Central memory CD8-positive, alpha-beta T cell (primary cell): ENCODE measurements around the gene AGXT.

Experiments
- ATAC-seq: fragments of 150-1000 bp; cut with Tn5 transposase; replicated peaks from 2 replicates; pipeline ENCODE4 v1.10.0; 2022; ENCODE audit warnings: mild to moderate bottlenecking, moderate FRiP score, moderate number of reproducible peaks; ENCODE audit not compliant: poor library complexity, severe bottlenecking; ENCODE audit errors: extremely low read depth
- DNase-seq, 2 donors: peaks; one replicate each; pipeline ENCODE4 v3.0.0; 2021; ENCODE audit warnings: low spot score in 2 of 2
- H3K27ac Mint-ChIP-seq: one replicate; pipeline ENCODE4 v1.8.0; 2022; ENCODE audit warnings: low read depth, mild to moderate bottlenecking, moderate library complexity, mixed read lengths
- H3K27me3 Mint-ChIP-seq: one replicate; pipeline ENCODE4 v1.8.0; 2022; ENCODE audit warnings: mixed read lengths
- H3K36me3 Mint-ChIP-seq: one replicate; pipeline ENCODE4 v1.8.0; 2022; ENCODE audit warnings: mild to moderate bottlenecking, moderate library complexity, mixed read lengths; ENCODE audit not compliant: insufficient read depth
- H3K4me1 Mint-ChIP-seq: one replicate; pipeline ENCODE4 v1.8.0; 2022; ENCODE audit warnings: mixed read lengths
- H3K4me3 Mint-ChIP-seq: one replicate; pipeline ENCODE4 v1.8.0; 2022; ENCODE audit warnings: mild to moderate bottlenecking, moderate library complexity, mixed read lengths
- H3K9me3 Mint-ChIP-seq: one replicate; pipeline ENCODE4 v1.8.0; 2022; ENCODE audit warnings: mixed read lengths

Gene AGXT

DNA sequence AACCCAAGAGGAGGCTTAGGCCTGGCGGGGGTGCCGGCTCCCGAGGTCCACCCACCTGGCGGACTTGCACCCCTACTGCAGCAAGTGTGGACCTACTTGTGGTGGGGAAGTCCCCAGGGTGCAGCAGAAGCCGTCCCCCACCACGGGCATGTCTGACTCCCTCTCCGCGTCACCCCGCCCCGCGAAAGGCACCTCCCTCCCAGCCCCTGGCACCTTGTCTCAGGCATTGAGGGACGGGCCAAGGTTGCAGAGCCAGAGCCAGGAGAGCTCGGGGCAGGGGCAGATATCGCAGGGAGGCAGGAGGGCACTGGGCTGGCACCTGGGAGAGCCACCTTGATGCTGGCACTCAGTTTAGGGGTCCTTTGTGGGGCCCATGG lies 56.6 kb downstream of the AGXT start:
- H3K9me3 Mint-ChIP-seq: no peaks in the 10 kb centered on the region
- DNase-seq: peak in 1 of 2 donors; percentile 11
- no peak overlapping the region for H3K4me3 Mint-ChIP-seq
- peak; percentile 49 for ATAC-seq
- peaks cover 2% of the 10 kb centered on the region for H3K36me3 Mint-ChIP-seq
- H3K4me1 Mint-ChIP-seq: no peaks in the 10 kb centered on the region
- no peak overlapping the region for H3K27ac Mint-ChIP-seq
- H3K27me3 Mint-ChIP-seq: peaks cover 27% of the 10 kb centered on the region

DNA sequence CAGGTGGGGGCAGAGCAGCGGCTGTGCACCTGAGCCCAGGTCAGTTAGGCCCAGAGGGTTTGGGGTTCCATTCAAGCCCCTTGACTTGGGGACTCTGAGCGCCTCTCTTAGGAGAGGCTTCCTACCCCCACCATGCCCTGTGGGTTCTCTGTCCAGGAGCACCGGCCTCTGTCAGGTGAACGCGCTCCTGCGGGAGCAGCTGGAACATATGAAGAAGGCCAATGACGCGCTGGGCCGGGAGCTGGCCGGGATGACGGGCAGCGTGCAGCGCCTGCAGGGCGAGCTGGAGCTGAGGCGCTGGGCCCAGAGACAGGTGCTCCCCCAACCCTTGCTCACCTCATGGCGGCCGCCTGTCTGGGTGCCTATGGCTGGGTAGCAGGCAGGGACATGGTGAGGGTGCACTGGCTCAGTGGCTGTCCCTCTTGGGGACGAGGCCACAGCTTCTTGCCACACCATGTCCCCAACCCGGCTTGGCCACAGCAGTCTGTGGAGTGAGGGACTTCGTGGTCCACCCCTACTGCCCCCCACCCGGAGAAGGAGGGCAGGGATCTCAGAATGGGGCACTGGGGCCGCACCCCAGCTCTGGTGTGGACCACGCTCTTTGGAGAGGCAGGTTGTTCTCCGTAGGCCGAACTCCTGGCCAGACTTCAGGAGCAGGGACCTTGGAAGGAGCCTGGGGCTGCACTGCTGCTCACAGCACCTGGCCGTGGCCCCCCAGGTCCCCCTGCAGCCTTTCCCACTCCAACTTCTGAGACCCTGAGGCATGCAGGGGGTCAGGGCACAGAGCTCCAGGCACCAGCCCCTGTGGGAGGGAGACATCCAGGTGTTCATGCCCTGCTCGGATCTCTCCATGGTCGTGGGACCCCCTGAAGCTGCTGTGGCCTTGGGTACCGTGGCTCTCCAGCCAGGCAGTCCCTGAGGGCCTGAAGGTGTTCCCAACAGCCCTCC lies 57.2 kb downstream of the AGXT start:
- Mint-ChIP-seq H3K4me3 (no peak overlapping the region), H3K36me3 (peaks cover 2% of the 10 kb centered on the region), H3K9me3 (no peaks in the 10 kb centered on the region), H3K4me1 (no peaks in the 10 kb centered on the region), H3K27ac (no peak overlapping the region), H3K27me3 (peaks cover 27% of the 10 kb centered on the region)
- DNase-seq (no peak), ATAC-seq (no peak)

DNA sequence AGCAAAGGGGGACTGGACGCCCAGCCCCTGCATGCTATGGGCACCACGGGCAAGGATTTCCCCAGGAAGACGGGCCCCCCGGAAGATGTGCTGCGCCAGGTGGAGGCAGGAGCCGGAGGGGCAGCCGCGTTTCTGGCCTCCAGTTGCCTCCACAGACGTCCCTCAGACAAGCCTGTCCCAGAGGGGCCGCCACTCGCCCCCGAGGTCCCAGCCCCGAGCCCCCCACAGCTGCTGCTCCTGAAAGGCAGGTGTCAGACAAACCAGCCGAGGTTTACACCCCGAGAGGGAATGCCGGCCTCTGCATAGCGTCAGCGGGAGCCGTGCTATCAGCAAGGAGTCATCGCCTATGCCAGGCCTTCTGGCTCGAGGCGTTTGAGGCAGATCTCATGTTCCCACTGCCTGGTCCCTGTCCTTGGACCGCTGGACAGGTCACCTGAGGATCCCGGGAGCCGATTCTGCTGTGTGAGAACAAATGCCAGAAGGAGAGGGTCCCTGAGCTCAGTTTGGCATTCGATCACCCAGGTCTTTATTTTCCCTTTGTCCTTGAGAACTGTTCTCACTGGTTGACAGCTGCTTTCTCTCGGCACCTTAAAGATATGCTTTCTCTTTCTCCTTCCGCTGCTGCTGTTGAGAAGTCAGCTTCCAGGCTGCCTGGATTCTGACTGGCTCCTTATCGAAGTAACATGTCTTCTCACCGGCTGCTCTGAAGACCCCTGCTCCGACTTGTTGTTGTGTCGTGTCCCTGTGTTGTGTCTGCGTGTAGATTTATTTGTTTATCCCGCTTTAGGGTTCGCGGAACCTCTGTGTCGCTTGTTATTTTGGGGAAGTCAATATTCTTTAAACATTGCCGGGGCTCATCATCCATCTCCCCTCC lies 58.1 kb downstream of the AGXT start:
- H3K4me3 Mint-ChIP-seq: no peak overlapping the region
- no peak for ATAC-seq

DNA sequence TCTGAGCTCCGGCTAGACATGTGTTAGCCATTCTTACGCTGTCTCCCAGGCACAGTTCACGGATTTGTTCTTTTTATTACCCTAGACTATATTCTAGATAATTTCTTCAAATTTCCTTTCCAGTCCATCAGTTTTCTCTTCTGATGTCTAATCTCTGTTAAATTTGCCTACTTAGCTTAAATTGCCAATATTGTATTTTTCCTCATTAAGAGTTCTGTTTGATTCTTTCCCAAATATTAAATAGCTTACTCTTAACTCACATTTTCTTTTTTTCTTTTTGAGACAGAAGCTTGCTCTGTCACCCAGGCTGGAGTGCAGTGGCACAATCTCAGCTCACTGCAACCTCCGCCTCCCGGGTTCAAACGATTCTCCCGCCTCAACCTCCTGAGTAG lies 58.8 kb downstream of the AGXT start:
- H3K27ac Mint-ChIP-seq: no peak overlapping the region
- H3K9me3 Mint-ChIP-seq: no peaks in the 10 kb centered on the region
- peaks cover 2% of the 10 kb centered on the region for H3K36me3 Mint-ChIP-seq
- H3K4me1 Mint-ChIP-seq: no peaks in the 10 kb centered on the region
- H3K4me3 Mint-ChIP-seq: no peak overlapping the region
- peaks cover 38% of the 10 kb centered on the region for H3K27me3 Mint-ChIP-seq
- DNase-seq (no peak), ATAC-seq (no peak)

More for the DNA sequence above, 58.1 kb downstream of the AGXT start:
- Mint-ChIP-seq H3K36me3 (peaks cover 2% of the 10 kb centered on the region), H3K27me3 (peaks cover 33% of the 10 kb centered on the region), H3K4me1 (no peaks in the 10 kb centered on the region), H3K9me3 (no peaks in the 10 kb centered on the region), H3K27ac (no peak overlapping the region)
- DNase-seq: no peak

DNA sequence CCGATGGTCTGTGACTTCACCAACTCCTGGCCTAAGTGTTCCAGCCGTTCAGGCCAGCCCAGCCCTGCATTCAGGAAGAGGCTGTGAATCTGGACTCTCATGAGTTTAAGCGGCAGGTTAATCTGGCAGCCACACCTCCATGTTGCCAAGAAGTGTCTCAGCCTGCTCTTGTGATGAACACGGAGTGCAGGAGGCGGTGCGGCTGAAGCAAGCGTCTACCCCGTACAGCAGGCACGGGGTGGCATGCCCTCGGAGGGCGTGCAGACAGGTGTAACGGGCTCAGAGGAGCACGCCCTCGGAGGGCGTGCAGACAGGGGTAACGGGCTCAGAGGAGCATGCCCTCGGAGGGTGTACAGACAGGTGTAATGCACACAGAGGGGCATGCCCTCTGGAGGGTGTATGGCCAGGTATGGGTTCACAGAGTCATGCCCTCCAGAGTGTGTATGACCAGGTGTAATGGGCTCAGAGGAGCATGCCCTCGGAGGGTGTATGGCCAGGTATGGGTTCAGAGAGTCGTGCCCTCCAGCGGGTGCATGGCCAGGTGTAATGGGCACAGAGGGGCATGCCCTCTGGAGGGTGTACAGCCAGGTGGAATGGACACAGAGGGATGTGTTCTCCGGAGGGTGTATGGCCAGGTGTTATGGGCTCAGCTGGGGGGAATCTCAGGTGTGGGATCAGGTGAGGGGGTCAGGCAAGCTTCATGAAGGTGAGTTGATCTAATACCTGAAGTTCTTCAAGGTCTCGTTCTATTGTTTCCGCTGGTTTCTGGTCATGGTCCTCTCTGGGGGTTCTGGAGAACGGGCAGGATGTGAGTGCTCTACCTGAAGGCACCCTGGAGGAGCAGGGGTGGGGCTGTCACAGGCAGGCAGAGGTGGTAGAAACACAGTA lies 60.1 kb downstream of the AGXT start:
- H3K36me3 Mint-ChIP-seq: peaks cover 2% of the 10 kb centered on the region
- H3K27ac Mint-ChIP-seq: no peak overlapping the region
- DNase-seq (no peak), ATAC-seq (no peak)
- peaks cover 38% of the 10 kb centered on the region for H3K27me3 Mint-ChIP-seq
- H3K4me1 Mint-ChIP-seq: no peaks in the 10 kb centered on the region
- no peaks in the 10 kb centered on the region for H3K9me3 Mint-ChIP-seq
- H3K4me3 Mint-ChIP-seq: no peak overlapping the region

DNA sequence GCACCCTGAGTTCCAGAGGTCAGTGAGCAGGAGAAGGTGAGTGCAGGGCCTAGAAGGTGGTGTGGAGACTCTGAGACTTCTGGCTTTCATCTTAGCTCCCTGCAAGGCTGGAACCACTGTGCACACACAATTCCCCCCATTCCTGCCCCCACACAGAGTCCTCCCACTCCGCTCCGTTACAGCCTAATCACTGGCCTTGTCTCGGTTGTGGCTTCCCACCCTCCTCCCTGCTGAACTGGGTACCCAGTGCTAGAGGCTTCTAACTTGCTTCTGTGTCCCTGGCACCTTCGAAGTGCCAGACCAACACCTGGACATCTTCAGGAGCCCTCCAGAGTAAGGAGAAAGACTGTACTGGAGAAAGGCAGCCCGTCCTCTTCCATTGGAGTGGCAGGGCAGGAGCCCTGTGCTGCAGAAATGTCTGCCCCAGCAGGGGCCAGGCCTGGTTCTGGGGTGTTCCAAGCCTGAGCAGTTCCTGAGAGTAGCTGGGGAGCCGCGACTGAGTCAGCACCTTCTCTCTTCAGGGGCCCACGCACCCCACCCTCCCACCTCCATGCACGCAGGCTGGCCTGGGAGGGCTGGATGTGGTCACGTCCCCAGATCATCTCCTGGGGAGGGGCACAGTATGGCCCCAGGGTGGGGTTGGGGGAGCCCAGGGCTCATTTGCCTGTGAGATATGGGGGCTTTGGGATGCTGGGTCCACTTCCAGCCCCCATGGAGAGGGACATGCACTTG lies 60.9 kb downstream of the AGXT start:
- H3K27me3 Mint-ChIP-seq: peaks cover 38% of the 10 kb centered on the region

More for the DNA sequence above, 60.9 kb downstream of the AGXT start:
- DNase-seq: no peak
- H3K4me3 Mint-ChIP-seq: no peak overlapping the region
- peaks cover 2% of the 10 kb centered on the region for H3K36me3 Mint-ChIP-seq
- ATAC-seq: no peak
- no peaks in the 10 kb centered on the region for H3K4me1 Mint-ChIP-seq
- H3K27ac Mint-ChIP-seq: no peak overlapping the region
- no peaks in the 10 kb centered on the region for H3K9me3 Mint-ChIP-seq
